WTC11 (cell line): ENCODE results near the gene NFIC. TPM values are rescaled to one million over a fixed set of nuclear protein-coding genes. Genes with fewer than 3 reads are reported as not detected.

ENCODE experiments used
- ATAC-seq: fragments of 200-7000 bp; cut with Tn5 transposase; 2 replicates; pipeline ENCODE4 v1.10.0; 2021; ENCODE audit warnings: mild to moderate bottlenecking, moderate library complexity
- CTCF ChIA-PET: fragments of 300-600 bp; sonication (Branson Sonifier 250); formaldehyde crosslinking; loops from one replicate; lab custom pipeline; 2021; ENCODE audit warnings: antibody characterized with exemption; lab: Charles Lee
- POLR2A ChIA-PET: fragments of 350-600 bp; sonication (Branson Sonifier 250); formaldehyde crosslinking; loops from one replicate; lab custom pipeline; 2021; ENCODE audit warnings: antibody characterized with exemption; lab: Charles Lee
- DNase-seq: peaks from one replicate; pipeline ENCODE4 v3.0.0; 2021; ENCODE audit warnings: low spot score
- H3K27ac Mint-ChIP-seq: 2 replicates; pipeline ENCODE4 v1.8.0; 2021; ENCODE audit warnings: mixed read lengths
- H3K27me3 Mint-ChIP-seq: 2 replicates; pipeline ENCODE4 v1.8.0; 2021; ENCODE audit warnings: low read depth, mild to moderate bottlenecking, moderate library complexity, mixed read lengths
- H3K36me3 Mint-ChIP-seq: 2 replicates; pipeline ENCODE4 v1.8.0; 2021; ENCODE audit warnings: mixed read lengths
- H3K4me1 Mint-ChIP-seq: 2 replicates; pipeline ENCODE4 v1.8.0; 2022; ENCODE audit warnings: mixed read lengths
- H3K4me3 Mint-ChIP-seq: 2 replicates; pipeline ENCODE4 v1.8.0; 2021; ENCODE audit warnings: mild to moderate bottlenecking, moderate library complexity, mixed read lengths
- H3K9me3 Mint-ChIP-seq: 2 replicates; pipeline ENCODE4 v1.8.0; 2021; ENCODE audit warnings: mixed read lengths
- CTCF ChIP-seq: fragments of 200-600 bp; IDR thresholded peaks from 2 replicates; pipeline ENCODE4 v1.8.0; 2022; ENCODE audit warnings: antibody characterized with exemption
- E2F5 ChIP-seq: sonication (generic); formaldehyde crosslinking; IDR thresholded peaks from 2 replicates; pipeline ENCODE4 v1.8.1; 2022; ENCODE audit warnings: mild to moderate bottlenecking, moderate library complexity, missing genetic modification reagents
- ESRRA ChIP-seq: sonication (generic); formaldehyde crosslinking; IDR thresholded peaks from 2 replicates; pipeline ENCODE4 v1.8.1; 2022; ENCODE audit warnings: mild to moderate bottlenecking, missing genetic modification reagents, borderline replicate concordance
- FOXP4 ChIP-seq: sonication (generic); formaldehyde crosslinking; IDR thresholded peaks from 2 replicates; pipeline ENCODE4 v1.8.0; 2022; ENCODE audit warnings: mild to moderate bottlenecking, missing genetic modification reagents
- HMGXB4 ChIP-seq: sonication (generic); formaldehyde crosslinking; IDR thresholded peaks from 2 replicates; pipeline ENCODE4 v1.8.1; 2023; ENCODE audit warnings: mild to moderate bottlenecking, moderate library complexity, missing genetic modification reagents
- IRF2 ChIP-seq: sonication (generic); formaldehyde crosslinking; IDR thresholded peaks from 2 replicates; pipeline ENCODE4 v1.8.0; 2022; ENCODE audit warnings: low read depth, missing genetic modification reagents, borderline replicate concordance
- NR1H2 ChIP-seq: sonication (generic); formaldehyde crosslinking; IDR thresholded peaks from 2 replicates; pipeline ENCODE4 v1.9.0; 2021; ENCODE audit warnings: mild to moderate bottlenecking, moderate library complexity, missing genetic modification reagents
- PREB ChIP-seq: sonication (generic); formaldehyde crosslinking; IDR thresholded peaks from 2 replicates; pipeline ENCODE4 v1.8.1; 2022; ENCODE audit warnings: mild to moderate bottlenecking, missing genetic modification reagents, moderate library complexity, borderline replicate concordance
- USF2 ChIP-seq: sonication (generic); formaldehyde crosslinking; IDR thresholded peaks from 2 replicates; pipeline ENCODE4 v1.8.1; 2023; ENCODE audit warnings: mild to moderate bottlenecking, missing genetic modification reagents, moderate library complexity
- ZNF263 ChIP-seq: sonication (generic); formaldehyde crosslinking; IDR thresholded peaks from 2 replicates; pipeline ENCODE4 v1.8.1; 2022; ENCODE audit warnings: low read depth, mild to moderate bottlenecking, moderate library complexity, missing genetic modification reagents
- ZNF317 ChIP-seq: sonication (generic); formaldehyde crosslinking; IDR thresholded peaks from 2 replicates; pipeline ENCODE4 v1.8.1; 2023; ENCODE audit warnings: low read depth, mild to moderate bottlenecking, moderate library complexity, missing genetic modification reagents, borderline replicate concordance
- ZNF532 ChIP-seq: fragments of 250-450 bp; sonication (Bioruptor Pico); IDR thresholded peaks from 2 replicates; pipeline ENCODE4 v1.9.0; 2021; ENCODE audit warnings: mild to moderate bottlenecking, borderline replicate concordance
- total RNA-seq: library from RNA; stranded (reverse); gene quantifications from 3 replicates; pipeline ENCODE4 v1.2.3, GENCODE V29; 2021

Gene NFIC
- total RNA-seq, 1 experiment from 2014 or later = 3.5 TPM

GRCh38 chr19:3470500-3471128, 104.2 kb downstream of the NFIC start (continued):
- TF ChIP-seq E2F5 (CRISPR knock-in tag) (no peak), ESRRA (no peak), NR1H2 (CRISPR knock-in tag) (no peak), ZNF532 (CRISPR knock-in tag) (no peak), FOXP4 (CRISPR knock-in tag) (no peak), ZNF317 (CRISPR knock-in tag) (no peak), IRF2 (CRISPR knock-in tag) (no peak)

GRCh38 chr19:3471954-3472655, 105.7 kb downstream of the NFIC start:
- Mint-ChIP-seq H3K27ac (no peak overlapping the region), H3K27me3 (peaks cover 37% of the 10 kb centered on the region), H3K4me1 (no peaks in the 10 kb centered on the region), H3K9me3 (peaks cover 8% of the 10 kb centered on the region), H3K36me3 (peaks cover 5% of the 10 kb centered on the region), H3K4me3 (no peak overlapping the region)
- DNase-seq (peak; percentile 68), ATAC-seq (peak; percentile 76)
- ChIA-PET POLR2A (no interaction called here), CTCF (interaction anchor here (1.0 to 1.6 kb wide), 14 partner anchors 8 to 196 kb away, joined by 3 to 8 read pairs (median 6); partner anchors contain the start of gene SMIM44)
- TF ChIP-seq HMGXB4 (CRISPR knock-in tag) = 0 out of 2 replicates have a peak, but pooled peaks have one; percentile 34
- no peak for TF ChIP-seq ZNF317 (CRISPR knock-in tag)
- peak; percentile 89 for TF ChIP-seq CTCF

GRCh38 chr19:3474010-3474409, 107.6 kb downstream of the NFIC start:
- no peak for ATAC-seq

More at GRCh38 chr19:3474010-3474409, 107.6 kb downstream of the NFIC start:
- Mint-ChIP-seq H3K4me1 (peaks cover 6% of the 10 kb centered on the region), H3K36me3 (no peaks in the 10 kb centered on the region), H3K27ac (no peak overlapping the region), H3K27me3 (peaks cover 35% of the 10 kb centered on the region), H3K4me3 (no peak overlapping the region), H3K9me3 (no peaks in the 10 kb centered on the region)
- ChIA-PET CTCF (interaction anchor here (1.0 kb wide), 1 partner anchor 11 kb away, joined by 4 read pairs; no protein-coding TSS in a partner anchor), POLR2A (no interaction called here)
- DNase-seq = no peak
- no peak for TF ChIP-seq PREB (CRISPR knock-in tag)
- TF ChIP-seq ZNF263 (CRISPR knock-in tag) = no peak
- TF ChIP-seq USF2 = 0 out of 2 replicates have a peak, but pooled peaks have one; percentile 8
- TF ChIP-seq, all 79 proteins: peak for 1
